ENCODE results near the gene RNF7. TPM values are rescaled to one million over a fixed set of nuclear protein-coding genes. Genes with fewer than 3 reads are reported as not detected.

Gene RNF7
- total and polyA plus RNA-seq, 9 of the 15 experiments (the other 6 are each of a cell fraction or from before 2014, with no cell fraction given), result 38.8 to 133 (median 80.5) TPM

DNA sequence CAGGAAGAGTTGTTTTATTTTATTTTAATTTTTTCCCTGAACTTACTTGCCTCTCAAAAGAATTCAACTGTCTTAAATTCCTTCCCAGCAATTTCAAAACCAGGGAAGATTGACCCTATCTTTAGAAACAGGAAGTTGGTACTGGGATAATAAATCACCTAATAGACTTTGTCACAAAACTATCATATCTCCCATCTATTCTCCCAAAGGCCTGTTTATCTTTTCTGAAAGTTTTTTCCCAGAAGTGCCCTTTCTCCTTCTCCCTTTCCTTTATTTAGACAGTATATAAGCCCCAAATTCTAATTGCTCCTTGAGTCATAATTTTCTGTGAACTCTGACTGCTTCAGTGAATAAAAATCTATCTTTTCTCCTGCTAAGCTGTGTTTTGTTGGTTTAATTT, 2.9 kb upstream of the RNF7 start (continued):
- no peak for TF ChIP-seq RFX5 (IDR thresholded peaks at IDR 0.05; ENCODE audit: low read depth, low read length)
- TF ChIP-seq KLF6 (CRISPR knock-in tag; IDR thresholded peaks at IDR 0.05; ENCODE audit: borderline replicate concordance), result no peak
- no peak for TF ChIP-seq SRSF7 (optimal IDR thresholded peaks at IDR 0.05; ENCODE audit: low read depth, low read length)
- no peak for TF ChIP-seq FIP1L1 (IDR thresholded peaks at IDR 0.05; ENCODE audit: low read depth, low read length, poor library complexity, severe bottlenecking)
- peak; percentile 26; the same call in 1 of the 2 replicates for TF ChIP-seq FOXM1 (IDR thresholded peaks at IDR 0.05; ENCODE audit: low read depth)
- TF ChIP-seq FOXM1 (CRISPR knock-in tag; IDR thresholded peaks at IDR 0.05; ENCODE audit: low read depth), result no peak
- TF ChIP-seq ZNF347 (CRISPR knock-in tag; IDR thresholded peaks at IDR 0.05; ENCODE audit: low read depth), result no peak
- TF ChIP-seq ARID1B (IDR thresholded peaks at IDR 0.05), result peak; percentile 84
- TF ChIP-seq KDM1A (IDR thresholded peaks at IDR 0.05), result no peak
- TF ChIP-seq, protein P1, sequence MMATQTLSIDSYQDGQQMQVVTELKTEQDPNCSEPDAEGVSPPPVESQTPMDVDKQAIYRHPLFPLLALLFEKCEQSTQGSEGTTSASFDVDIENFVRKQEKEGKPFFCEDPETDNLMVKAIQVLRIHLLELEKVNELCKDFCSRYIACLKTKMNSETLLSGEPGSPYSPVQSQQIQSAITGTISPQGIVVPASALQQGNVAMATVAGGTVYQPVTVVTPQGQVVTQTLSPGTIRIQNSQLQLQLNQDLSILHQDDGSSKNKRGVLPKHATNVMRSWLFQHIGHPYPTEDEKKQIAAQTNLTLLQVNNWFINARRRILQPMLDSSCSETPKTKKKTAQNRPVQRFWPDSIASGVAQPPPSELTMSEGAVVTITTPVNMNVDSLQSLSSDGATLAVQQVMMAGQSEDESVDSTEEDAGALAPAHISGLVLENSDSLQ (IDR thresholded peaks at IDR 0.05), result peak; percentile 91
- TF ChIP-seq SPI1 (IDR thresholded peaks at IDR 0.05; ENCODE audit: borderline replicate concordance, low read depth, low read length), result 0 out of 2 replicates have a peak, but pooled peaks have one; percentile 4
- TF ChIP-seq ZKSCAN8 (CRISPR knock-in tag; IDR thresholded peaks at IDR 0.05), result no peak
- no peak for TF ChIP-seq KHSRP (IDR thresholded peaks at IDR 0.05)
- TF ChIP-seq TEAD2 (tag; IDR thresholded peaks at IDR 0.05), result no peak
- TF ChIP-seq TARDBP (IDR thresholded peaks at IDR 0.05), result no peak
- no peak for TF ChIP-seq COPS2 (conservative IDR thresholded peaks at IDR 0.05)
- TF ChIP-seq, protein P2, sequence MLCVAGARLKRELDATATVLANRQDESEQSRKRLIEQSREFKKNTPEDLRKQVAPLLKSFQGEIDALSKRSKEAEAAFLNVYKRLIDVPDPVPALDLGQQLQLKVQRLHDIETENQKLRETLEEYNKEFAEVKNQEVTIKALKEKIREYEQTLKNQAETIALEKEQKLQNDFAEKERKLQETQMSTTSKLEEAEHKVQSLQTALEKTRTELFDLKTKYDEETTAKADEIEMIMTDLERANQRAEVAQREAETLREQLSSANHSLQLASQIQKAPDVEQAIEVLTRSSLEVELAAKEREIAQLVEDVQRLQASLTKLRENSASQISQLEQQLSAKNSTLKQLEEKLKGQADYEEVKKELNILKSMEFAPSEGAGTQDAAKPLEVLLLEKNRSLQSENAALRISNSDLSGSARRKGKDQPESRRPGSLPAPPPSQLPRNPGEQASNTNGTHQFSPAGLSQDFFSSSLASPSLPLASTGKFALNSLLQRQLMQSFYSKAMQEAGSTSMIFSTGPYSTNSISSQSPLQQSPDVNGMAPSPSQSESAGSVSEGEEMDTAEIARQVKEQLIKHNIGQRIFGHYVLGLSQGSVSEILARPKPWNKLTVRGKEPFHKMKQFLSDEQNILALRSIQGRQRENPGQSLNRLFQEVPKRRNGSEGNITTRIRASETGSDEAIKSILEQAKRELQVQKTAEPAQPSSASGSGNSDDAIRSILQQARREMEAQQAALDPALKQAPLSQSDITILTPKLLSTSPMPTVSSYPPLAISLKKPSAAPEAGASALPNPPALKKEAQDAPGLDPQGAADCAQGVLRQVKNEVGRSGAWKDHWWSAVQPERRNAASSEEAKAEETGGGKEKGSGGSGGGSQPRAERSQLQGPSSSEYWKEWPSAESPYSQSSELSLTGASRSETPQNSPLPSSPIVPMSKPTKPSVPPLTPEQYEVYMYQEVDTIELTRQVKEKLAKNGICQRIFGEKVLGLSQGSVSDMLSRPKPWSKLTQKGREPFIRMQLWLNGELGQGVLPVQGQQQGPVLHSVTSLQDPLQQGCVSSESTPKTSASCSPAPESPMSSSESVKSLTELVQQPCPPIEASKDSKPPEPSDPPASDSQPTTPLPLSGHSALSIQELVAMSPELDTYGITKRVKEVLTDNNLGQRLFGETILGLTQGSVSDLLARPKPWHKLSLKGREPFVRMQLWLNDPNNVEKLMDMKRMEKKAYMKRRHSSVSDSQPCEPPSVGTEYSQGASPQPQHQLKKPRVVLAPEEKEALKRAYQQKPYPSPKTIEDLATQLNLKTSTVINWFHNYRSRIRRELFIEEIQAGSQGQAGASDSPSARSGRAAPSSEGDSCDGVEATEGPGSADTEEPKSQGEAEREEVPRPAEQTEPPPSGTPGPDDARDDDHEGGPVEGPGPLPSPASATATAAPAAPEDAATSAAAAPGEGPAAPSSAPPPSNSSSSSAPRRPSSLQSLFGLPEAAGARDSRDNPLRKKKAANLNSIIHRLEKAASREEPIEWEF (CRISPR knock-in tag; IDR thresholded peaks at IDR 0.05), result no peak
- no peak for TF ChIP-seq RBM22 (IDR thresholded peaks at IDR 0.05; ENCODE audit: low read depth, low read length, poor library complexity, severe bottlenecking)
- 0 out of 2 replicates have a peak, but pooled peaks have one; percentile 56 for TF ChIP-seq ELF4 (CRISPR knock-in tag; IDR thresholded peaks at IDR 0.05)
- TF ChIP-seq NFXL1 (CRISPR knock-in tag; IDR thresholded peaks at IDR 0.05), result no peak
- TF ChIP-seq CREM (IDR thresholded peaks at IDR 0.05; ENCODE audit: low read depth), result no peak
- TF ChIP-seq SMC3 (conservative IDR thresholded peaks at IDR 0.05; ENCODE audit: insufficient read depth, low read depth, low read length), result no peak
- TF ChIP-seq ZNF146 (CRISPR knock-in tag; IDR thresholded peaks at IDR 0.05; ENCODE audit: unreplicated experiment), result no peak
- TF ChIP-seq BRCA1 (IDR thresholded peaks at IDR 0.05), result no peak
- TF ChIP-seq BRCA1 (CRISPR knock-in tag; IDR thresholded peaks at IDR 0.05), result no peak
- TF ChIP-seq, protein P3, sequence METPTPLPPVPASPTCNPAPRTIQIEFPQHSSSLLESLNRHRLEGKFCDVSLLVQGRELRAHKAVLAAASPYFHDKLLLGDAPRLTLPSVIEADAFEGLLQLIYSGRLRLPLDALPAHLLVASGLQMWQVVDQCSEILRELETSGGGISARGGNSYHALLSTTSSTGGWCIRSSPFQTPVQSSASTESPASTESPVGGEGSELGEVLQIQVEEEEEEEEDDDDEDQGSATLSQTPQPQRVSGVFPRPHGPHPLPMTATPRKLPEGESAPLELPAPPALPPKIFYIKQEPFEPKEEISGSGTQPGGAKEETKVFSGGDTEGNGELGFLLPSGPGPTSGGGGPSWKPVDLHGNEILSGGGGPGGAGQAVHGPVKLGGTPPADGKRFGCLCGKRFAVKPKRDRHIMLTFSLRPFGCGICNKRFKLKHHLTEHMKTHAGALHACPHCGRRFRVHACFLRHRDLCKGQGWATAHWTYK (CRISPR knock-in tag; IDR thresholded peaks at IDR 0.05), result no peak

All from K562 (cell line).